Ramos (cell line): ENCODE data around the gene SWAP70.

Source experiments
- in situ Hi-C: fragments of 300-500 bp; cut with MboI; formaldehyde crosslinking; loops from one replicate; pipeline ENCODE4 v1.14.3; 2022; ENCODE audit warnings: low sequenced_read_pairs; ENCODE audit not compliant: unreplicated experiment

The SWAP70 gene

DNA sequence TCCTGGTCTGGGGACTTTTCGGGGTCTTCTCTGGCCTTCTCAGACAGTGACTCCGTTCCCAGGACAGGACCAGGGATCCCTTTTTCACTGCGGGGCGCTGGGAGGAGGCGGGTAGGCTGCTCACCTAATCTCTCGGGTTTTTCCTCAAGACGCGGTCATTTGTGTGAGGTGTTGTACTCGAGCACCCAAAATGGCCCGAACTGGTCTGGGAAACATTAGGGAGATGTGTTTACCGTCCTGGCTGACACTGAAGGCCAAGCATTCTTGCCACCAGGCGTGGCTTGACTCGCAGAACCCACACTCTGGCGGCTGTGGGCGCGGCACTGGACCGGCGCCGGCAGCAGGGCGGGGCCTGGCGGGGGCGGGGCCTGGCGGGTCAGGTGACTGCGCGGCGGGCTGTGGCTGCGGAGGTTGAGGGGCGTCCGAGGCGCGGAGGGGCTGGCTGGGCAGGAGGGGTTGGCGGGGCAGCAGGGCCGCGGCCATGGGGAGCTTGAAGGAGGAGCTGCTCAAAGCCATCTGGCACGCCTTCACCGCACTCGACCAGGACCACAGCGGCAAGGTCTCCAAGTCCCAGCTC, at the start of gene SWAP70:
SWAP70 (plus strand) TSS at position 379 of the 577 bp plus-strand sequence; CDS start at position 482, 103 bp downstream.
- in situ Hi-C loops: no loop called here

DNA sequence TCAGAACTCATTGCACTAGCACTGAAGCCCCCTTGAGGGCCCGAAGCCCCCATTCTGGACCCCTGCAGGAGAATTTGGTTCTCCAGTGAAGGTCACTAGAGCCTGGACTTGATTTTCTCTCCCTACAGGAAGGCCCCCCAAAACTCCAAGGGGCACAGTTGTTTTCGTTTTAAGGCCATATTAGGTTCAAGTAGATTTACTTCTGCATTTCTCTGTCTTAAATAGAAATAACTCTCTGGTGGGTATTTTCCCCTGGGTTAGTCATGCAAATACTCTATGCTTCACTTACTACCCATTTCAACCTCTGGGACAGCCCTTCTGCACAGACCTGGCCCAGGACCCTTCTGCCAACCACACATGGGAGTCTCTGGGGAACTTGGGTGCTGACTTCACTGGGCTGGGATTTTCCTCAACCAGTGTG, 48.8 kb upstream of the SWAP70 start:
- in situ Hi-C loops: loop anchor here (5.0 to 25.0 kb wide), 4 partner anchors 132 to 847 kb away; partner anchors contain the start of gene AMPD3

DNA sequence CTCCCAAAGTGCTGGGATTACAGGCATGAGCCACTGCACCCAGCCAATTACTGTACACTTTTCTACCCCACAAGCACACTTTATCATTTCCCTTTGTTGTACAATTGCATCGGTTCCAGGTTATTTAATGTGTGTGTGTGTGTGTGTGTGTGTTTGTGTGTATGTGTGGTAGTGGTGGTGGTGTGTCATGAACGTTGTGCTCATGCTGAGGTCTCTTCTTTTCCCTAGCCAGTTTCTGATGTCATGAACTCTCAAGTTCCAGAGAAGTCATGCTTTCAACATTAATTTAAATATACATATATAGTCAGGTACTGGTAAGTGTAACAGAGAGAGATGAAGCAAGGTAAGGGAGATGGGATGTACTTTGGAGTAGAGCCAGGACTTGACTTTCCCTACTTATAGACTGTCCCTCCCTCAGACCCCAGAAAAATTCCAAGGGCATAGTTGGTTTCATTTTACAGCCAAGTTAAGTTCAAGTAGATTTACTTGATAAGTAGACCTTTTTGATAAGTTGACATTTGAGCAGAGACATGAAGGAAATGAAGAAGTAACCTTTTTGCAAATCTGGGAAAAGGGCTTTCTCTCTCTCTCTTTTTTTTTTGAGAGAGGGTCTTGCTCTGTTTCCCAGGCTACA, 47.7 kb upstream of the SWAP70 start:
- in situ Hi-C loops: loop anchor here (5.0 to 25.0 kb wide), 4 partner anchors 131 to 846 kb away; partner anchors contain the start of gene AMPD3

DNA sequence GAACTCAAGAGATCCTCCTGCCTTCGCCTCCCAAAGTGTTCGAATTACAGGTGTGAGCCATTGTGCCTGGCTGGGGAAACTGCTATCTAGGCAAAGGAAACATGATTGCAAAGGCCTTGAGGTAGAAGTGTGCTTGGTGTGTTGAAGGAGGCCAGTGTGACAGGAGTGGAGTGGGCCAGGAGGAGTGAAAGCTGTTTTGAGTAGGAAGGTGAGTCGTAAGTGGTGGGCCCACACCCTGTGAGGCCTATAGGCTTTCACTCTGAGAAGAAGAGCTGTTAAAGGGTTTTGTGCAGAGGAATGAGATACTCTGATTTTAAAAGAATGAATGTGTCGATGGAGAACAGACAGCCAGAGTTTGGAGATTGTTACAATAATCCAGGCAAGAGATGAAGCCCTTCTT, 47.0 kb upstream of the SWAP70 start:
- in situ Hi-C loops: loop anchor here (5.0 to 25.0 kb wide), 4 partner anchors 130 to 845 kb away; partner anchors contain the start of gene AMPD3

DNA sequence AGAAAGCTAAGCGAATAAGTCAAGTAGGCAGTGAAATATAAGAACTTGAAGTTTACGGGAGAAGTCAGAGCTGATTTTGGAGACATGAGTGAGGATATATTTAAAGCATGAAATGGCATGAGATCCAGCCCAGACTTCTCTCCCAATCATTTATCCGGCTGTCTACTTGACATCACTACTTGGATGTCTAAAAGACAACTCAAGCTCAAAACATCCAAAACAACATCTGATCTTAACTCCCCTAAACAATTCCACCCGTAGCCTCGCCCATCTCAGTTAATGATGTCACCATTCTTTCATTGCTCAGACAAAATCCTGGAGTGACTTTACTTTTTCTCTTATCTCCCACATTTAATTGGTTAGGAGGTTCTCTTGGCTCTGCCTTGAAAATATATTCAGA, 45.9 kb upstream of the SWAP70 start:
- in situ Hi-C loops: loop anchor here (5.0 to 25.0 kb wide), 4 partner anchors 129 to 844 kb away; partner anchors contain the start of gene AMPD3

DNA sequence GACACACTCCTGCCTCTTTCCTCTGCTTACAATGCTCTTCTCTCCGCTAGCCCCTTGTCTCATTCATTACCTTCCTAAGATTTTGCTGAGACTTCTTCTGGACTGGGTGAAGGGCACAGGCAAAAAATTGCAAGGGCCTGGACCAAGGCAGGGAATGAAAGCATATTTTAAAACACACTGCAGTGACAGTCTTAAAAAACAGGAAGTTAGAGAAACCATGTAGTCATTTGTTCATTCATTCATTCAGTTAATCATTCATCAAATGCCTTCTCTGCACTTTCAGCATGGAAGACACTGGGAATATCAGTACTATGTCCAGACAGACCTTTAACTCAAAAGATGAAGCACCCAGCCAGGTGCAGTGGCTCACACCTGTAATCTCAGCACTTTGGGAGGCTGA, 44.9 kb upstream of the SWAP70 start:
- in situ Hi-C loops: loop anchor here (5.0 to 25.0 kb wide), 4 partner anchors 128 to 843 kb away; partner anchors contain the start of gene AMPD3

DNA sequence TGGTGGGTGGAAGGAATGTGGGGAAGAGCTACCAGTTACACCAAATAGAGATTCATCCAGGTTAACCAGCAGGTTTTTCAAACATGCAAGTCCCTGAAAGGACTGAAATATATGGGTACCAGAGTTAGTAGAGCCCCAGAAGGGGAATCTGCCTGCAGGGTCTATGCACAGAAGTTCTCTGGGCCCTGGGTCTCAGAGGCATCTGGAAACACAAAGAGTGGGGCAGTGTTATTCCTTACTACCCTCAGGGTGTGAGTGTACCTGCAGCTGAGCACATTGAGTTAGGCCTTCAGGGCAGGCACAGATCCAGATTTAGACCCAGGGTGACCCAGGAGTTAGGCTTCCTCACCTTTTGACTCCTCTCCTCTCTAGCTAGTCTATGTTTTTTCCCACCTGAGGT, 43.9 kb upstream of the SWAP70 start:
- in situ Hi-C loops: loop anchor here (5.0 to 25.0 kb wide), 4 partner anchors 127 to 842 kb away; partner anchors contain the start of gene AMPD3

DNA sequence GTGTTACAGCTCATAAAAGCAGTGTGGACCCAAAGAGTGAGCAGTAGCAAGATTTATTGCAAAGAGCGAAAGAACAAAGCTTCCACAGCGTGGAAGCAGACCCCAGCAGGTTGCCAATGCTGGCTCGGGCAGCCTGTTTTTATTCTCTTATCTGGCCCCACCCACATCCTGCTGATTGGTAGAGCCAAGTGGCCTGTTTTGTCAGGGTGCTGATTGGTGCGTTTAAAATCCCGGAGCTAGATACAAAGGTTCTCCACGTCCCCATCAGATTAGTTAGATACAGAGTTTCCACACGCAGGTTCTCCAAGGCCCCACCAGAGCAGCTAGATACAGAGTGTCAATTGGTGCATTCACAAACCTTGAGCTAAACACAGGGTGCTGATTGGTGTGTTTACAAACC, 41.5 kb upstream of the SWAP70 start:
- in situ Hi-C loops: loop anchor here (25.0 kb wide), 1 partner anchor 840 kb away; the partner anchor contains the start of gene AMPD3

DNA sequence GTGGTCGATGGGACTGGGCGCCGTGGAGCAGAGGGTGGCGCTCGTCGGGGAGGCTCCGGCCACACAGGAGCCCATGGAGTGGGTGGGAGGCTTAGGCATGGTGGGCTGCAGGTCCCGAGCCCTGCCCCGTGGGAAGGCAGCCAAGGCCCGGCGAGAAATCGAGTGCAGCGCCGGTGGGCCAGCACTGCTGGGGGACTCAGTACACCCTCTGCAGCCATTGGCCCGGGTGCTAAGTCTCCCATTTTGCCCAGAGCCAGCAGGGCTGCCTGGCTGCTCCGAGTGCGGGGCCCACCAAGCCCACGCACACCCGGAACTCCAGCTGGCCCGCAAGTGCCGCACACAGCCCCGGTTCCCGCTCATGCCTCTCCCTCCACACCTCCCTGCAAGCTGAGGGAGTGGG, 40.8 kb upstream of the SWAP70 start:
- in situ Hi-C loops: loop anchor here (25.0 kb wide), 1 partner anchor 839 kb away; the partner anchor contains the start of gene AMPD3

DNA sequence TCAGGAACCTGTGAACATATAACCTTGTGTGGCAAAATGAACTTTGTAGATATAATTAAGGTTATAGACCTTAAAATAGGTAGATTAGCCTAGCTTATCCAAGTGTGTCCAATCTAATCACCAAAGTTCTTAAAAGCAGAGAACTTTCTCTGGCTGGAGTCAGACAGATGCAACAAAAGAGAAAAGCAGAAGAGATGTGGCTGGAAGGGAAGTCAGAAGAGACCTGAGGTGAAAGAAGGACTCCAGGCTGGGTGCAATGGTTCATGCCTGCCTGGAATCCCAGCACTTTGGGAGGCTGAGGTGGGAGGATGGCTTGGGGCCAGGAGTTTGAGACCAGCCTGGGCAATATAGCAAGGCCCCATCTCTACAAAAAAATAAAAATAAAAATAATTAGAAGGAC, 39.4 kb upstream of the SWAP70 start:
- in situ Hi-C loops: loop anchor here (25.0 kb wide), 1 partner anchor 838 kb away; the partner anchor contains the start of gene AMPD3

DNA sequence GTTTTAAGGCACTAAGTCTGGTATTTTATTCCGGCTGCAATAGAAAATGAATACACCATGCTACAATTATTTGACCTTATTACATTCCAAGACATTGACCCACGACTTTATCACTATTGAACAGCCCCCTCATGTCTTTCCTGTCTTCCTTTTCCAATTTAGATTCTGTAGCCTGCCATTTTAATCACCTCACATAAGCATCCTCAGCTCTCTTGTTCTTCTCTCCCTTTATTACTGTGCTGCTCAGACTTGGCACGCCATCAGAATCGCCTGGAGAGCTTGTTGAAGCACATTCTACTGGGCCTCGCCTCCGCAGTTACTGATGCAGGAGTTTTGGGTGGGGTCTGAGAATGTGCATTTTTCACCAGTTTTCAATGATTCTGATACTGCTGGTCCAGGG, 38.7 kb upstream of the SWAP70 start:
- in situ Hi-C loops: no loop called here

DNA sequence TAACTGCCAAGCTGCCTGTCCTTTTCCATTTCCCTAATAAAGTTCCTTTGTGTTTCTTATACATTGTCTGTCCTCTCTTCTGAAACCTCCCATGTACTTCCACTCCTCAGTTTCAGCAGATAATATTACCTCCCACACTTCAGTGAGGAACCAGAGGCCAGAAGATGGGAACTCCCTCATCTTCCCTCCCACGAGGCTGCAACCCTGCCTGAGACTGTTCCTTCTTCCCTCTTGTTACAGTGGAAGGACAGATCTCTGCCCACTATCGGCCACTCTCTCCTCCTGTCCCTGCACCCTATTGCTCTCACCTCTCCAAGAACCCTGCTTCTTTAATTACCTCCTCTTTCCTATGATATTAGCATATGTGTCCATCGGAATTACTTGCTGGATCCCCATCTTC, 38.1 kb upstream of the SWAP70 start:
- in situ Hi-C loops: no loop called here

DNA sequence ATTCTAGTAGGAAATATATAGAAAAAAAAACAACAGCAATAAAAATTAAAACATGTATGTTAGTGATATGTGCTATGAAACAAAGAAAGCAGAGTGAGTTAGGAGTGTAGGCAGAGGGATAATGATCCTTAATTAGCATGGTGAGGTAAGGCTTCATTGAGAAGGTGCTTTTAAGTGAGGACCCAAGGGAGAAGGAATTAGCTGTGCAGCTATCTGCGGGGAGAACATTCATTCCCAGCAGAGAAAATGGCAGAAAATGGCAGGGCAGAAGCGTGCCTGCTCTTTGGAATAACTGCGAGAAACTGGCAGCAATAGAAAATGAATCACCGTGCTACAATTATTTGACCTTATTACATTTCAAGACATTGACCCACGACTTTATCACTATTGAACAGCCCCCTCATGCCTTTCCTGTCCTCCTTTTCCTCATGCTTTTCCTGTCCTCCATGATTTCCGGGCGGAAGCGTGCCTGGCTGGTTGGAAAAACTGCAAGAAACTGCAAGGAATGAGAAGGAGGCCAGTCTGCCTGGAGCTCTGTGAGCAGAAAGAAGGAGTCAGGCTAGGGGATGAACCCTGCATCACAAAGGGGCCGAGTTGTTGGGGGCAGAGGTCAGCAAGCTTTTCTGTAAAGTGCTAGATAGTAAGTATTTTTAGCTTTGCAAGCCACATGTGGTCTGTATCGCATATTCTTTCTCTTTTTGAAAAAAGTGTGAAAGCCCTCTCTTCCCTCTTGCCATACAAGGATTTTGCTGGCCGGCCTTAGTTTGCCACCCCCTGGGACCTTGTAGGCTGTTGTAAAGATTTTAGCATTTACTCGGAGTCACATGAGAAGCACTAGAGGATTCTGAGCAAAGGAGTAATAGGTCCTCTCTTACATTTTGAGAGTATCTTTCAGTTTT, 37.1 kb upstream of the SWAP70 start:
- in situ Hi-C loops: no loop called here

DNA sequence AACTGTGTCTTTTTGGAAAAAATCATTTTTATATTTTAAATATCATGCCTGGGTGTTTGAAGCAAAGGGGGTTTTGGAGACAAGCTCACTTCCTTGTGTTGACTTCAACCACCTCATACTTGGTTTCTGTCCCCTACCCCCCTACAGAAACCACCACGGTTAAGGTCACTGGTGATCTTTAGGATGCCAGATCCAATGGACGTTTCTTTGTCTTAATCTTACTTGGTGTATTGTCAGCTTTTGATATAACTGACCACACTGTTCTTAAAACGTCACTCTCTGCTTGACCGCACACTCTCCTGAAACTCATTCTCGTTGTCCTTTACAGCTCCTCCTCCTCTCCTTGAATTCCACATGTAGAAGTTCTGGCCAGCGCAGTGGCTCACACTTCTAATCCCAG, 34.8 kb upstream of the SWAP70 start:
- in situ Hi-C loops: no loop called here

DNA sequence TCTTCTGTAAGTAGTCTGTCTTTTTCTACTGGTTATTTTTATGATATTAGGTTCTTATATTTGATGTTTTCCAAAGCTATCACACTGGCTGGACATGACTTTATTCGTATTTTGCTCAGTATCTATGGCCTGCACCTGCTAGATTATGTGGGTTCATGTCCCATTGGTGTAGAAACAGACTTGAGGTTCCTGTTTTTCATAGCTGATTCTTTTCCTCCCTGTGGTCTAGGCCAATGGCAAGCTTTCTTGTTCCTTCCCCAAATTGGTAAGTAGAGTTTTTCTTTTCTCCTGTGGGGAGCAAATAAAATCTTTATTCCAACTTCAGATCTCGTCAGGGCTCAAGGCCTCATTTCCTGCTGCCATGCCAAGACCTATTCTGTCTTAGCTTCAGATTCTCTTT, 30.2 kb upstream of the SWAP70 start:
- in situ Hi-C loops: no loop called here

DNA sequence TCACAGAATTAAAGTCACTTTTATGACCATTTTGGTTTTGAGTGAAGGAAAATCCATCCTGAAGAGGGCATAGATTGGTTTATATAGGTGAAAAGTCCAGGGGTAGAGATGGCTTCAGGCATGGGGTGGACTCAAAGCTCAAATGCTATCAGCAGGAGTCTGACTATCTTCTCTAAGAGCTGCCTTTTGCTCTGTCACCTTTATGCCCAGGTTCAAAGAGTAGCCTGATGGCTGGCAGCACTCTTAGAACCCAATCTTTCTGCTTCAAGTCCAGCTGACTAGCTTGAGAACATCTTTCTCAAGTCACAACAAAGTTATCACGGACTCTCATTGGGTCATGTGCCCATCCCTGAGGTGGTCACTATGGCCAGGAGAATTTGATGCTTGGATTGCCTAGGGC, 27.2 kb upstream of the SWAP70 start:
- in situ Hi-C loops: no loop called here

DNA sequence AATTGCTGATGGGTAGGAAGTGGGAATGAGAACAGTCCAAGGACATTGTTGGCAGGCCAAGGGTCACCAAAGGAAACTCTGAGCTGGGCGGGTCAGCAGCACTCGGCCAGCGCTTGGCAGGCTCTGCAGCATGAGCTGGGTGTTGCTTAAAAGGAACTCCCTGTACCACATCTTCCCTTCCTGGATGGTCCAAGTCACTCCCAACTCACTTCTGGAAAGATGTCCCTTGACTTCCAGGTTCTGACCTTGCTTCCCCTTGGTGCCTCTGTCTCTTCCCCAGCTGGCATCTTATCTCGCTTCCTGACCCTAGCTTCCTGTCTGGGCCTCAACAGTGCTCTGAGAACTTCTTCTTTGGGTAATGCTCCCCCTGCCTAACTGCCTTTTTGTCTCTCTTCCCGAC, 24.8 kb upstream of the SWAP70 start:
- in situ Hi-C loops: no loop called here

DNA sequence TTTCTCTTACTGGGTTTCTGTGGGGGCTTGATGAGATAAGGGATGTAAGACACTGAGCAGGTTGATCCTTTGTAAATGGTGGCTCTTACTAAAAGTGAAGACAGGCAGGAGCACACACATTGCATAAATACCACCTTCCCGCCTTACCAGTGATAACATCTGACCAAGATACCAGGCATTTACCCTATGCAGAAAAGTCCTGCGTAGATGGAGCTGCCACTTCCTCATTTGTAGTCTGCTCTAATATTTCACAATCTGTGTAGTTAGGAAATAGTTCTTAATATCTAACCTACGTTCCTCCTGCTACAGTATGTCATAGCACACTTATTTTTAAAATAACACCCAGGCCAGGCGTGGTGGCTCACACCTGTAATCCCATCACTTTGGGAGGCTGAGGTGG, 23.9 kb upstream of the SWAP70 start:
- in situ Hi-C loops: no loop called here

DNA sequence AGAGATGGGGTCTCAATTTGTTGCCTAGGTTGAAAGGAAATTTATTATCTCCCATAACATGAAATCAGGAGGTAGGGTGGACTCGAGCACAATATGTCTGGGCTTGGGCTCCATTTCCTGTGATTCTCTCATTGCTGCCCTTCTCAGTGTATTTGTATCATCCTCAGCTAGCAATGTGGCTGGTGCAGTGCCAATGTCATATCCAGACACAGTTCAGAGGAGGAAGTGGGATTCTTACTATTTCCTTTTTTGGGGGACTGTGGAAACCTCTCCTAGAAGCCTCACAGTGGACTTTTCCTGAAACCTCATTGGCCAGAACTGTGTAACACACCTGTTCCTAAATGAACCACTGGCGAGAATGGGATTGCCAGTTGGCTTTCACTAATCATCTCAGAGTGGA, 21.0 kb upstream of the SWAP70 start:
- in situ Hi-C loops: no loop called here

DNA sequence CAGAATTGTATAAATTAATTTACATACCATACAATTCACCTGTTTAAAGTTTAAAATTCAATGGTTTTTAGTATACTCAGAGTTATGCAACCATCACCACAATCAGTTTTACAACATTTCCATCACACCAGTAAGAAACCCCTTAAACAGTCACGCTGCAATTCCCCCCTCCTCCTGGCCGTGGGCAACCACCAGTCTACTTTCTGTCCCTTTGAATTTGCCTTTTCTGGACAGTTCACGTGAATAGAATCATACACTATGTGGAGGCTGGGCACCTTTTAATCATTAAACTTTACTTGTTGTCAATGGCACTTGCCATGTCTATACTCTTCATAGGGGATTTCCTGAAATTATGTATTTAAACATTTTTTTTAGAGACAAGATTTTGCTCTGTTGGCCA, 20.1 kb upstream of the SWAP70 start:
- in situ Hi-C loops: no loop called here

DNA sequence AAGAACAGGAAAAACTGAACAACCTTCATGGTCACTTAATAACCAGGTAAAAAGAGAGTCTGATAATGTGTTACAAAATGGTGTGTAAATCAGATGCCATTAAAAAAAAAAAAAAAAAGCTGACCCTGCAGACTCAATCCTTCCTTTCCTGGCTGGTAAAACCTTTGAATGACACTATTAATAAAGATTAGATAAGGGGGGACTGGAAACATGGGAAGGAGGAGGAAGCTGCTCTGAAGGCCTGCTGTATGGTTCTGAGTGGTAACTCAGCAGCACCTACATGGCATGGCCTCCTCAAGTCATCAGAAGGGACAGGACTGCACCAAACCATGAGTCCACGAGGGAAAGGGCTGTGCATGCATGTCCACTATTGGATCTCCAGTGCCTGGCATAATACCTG, 18.0 kb upstream of the SWAP70 start:
- in situ Hi-C loops: no loop called here
